ENCODE results near the gene GARS1.

The GARS1 gene

DNA sequence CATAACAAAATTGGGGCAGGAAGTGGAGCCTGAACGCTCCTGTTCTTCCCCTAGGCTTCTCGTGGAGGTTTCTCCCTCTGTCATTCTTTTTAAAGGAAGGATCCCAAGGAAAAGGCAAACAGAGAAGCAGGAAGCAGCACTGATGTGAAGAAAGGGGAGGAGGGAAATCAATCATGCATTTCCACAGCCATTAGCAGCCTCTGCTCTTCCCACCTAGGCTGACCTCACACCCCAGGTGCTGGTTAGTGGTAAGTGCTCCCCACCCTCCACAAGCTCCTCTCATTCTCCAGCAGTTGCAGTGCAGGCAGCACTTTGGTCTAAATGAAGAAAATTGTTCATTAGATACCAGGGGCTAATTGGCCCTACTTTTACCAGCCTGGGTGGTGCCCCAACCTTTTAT, 85.0 kb downstream of the GARS1 start:
- Histone ChIP-seq H3K4me1 (ENCODE audit: control insufficient read depth, low read depth, low read length) (peaks cover 8% of the 10 kb centered on the region), H2AK5ac (ENCODE audit: low read length) (no peak overlapping the region), H2BK15ac (replicated peaks; ENCODE audit: low read depth) (no peak overlapping the region), H3K4ac (ENCODE audit: low read depth, low read length) (no peak overlapping the region), H4K5ac (ENCODE audit: low read length) (no peak overlapping the region), H3K27ac (ENCODE audit: low read depth, low read length) (no peak overlapping the region), H2BK120ac (ENCODE audit: low read depth, low read length) (no peak overlapping the region), H3K4me3 (ENCODE audit: low read length) (no peak overlapping the region), H3K36me3 (ENCODE audit: control insufficient read depth, insufficient read depth, low read length) (no peaks in the 10 kb centered on the region), H3K27me3 (ENCODE audit: insufficient read depth, low read length, poor library complexity) (peaks cover 4% of the 10 kb centered on the region), H3K23ac (ENCODE audit: low read length) (no peak overlapping the region), H3K56ac (ENCODE audit: low read length) (no peak overlapping the region), H3K79me1 (ENCODE audit: low read length) (no peaks in the 10 kb centered on the region), H3K79me2 (ENCODE audit: control insufficient read depth, insufficient read depth, low read length) (no peaks in the 10 kb centered on the region), H4K8ac (ENCODE audit: low read depth, low read length) (no peak overlapping the region), H2BK5ac (ENCODE audit: low read length) (no peak overlapping the region), H3K9ac (ENCODE audit: low read length) (no peak overlapping the region), H3K4me2 (ENCODE audit: low read length) (no peak overlapping the region), H3K18ac (ENCODE audit: low read length) (no peak overlapping the region)
- no CpG with 5 or more reads among the region's 2 CpGs for WGBS (ENCODE audit: extremely low coverage, insufficient coverage, low lambda C conversion rate)
- no peak for DNase-seq

- Histone ChIP-seq H3K18ac (ENCODE audit: low read length) (no peak overlapping the region), H3K4me1 (ENCODE audit: control insufficient read depth, low read depth, low read length) (peaks cover 8% of the 10 kb centered on the region), H3K4me2 (ENCODE audit: low read length) (peak overlapping the region; percentile 93), H2AK5ac (ENCODE audit: low read length) (no peak overlapping the region), H3K4me3 (ENCODE audit: low read length) (peak overlapping the region; percentile 10), H3K56ac (ENCODE audit: low read length) (peak overlapping the region; percentile 72), H3K27me3 (ENCODE audit: insufficient read depth, low read length, poor library complexity) (peaks cover 4% of the 10 kb centered on the region), H2BK5ac (ENCODE audit: low read length) (no peak overlapping the region), H4K8ac (ENCODE audit: low read depth, low read length) (no peak overlapping the region), H2BK15ac (replicated peaks; ENCODE audit: low read depth) (no peak overlapping the region), H3K27ac (ENCODE audit: low read depth, low read length) (no peak overlapping the region), H3K4ac (ENCODE audit: low read depth, low read length) (no peak overlapping the region), H3K9ac (ENCODE audit: low read length) (peak overlapping the region; percentile 54), H3K36me3 (ENCODE audit: control insufficient read depth, insufficient read depth, low read length) (no peaks in the 10 kb centered on the region), H3K23ac (ENCODE audit: low read length) (no peak overlapping the region), H3K79me1 (ENCODE audit: low read length) (no peaks in the 10 kb centered on the region), H2BK120ac (ENCODE audit: low read depth, low read length) (no peak overlapping the region), H4K5ac (ENCODE audit: low read length) (no peak overlapping the region), H3K79me2 (ENCODE audit: control insufficient read depth, insufficient read depth, low read length) (no peaks in the 10 kb centered on the region)
- WGBS (ENCODE audit: extremely low coverage, insufficient coverage, low lambda C conversion rate): no CpG with 5 or more reads among the region's 16 CpGs
- DNase-seq: peak; percentile 81
Observed at GRCh38 chr7:30681331-30681797, 86.7 kb downstream of the GARS1 start.

DNA sequence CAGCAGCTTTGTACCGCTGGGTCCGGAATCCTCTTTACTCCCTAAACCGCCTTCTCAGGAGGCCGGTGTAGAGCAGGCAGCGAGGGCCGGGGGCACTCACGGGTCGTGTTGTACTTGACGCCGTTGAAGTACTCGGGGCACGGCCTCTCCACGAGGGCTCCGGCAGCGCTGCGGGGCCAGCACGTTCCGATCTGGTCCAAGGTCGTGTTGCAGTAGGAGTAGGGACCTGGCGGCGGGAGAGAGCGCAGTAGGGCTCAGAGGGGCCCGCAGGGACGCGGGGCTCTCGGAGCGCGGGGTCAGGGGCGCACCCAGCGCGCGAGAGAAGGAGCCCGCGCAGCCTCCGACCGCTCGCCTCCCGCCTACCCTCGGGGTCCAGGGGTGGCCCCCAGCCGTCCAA, 87.1 kb downstream of the GARS1 start:
- no peak for DNase-seq
- H3K4me3 ChIP-seq (ENCODE audit: low read length): peak overlapping the region; percentile 10
- no peak overlapping the region for H2BK15ac ChIP-seq (replicated peaks; ENCODE audit: low read depth)
- H2AK5ac ChIP-seq (ENCODE audit: low read length): no peak overlapping the region
- H3K4me2 ChIP-seq (ENCODE audit: low read length): peak overlapping the region; percentile 93
- H3K9ac ChIP-seq (ENCODE audit: low read length): peak overlapping the region; percentile 54
- no peak overlapping the region for H3K27ac ChIP-seq (ENCODE audit: low read depth, low read length)
- peak overlapping the region; percentile 72 for H3K56ac ChIP-seq (ENCODE audit: low read length)
- WGBS (ENCODE audit: extremely low coverage, insufficient coverage, low lambda C conversion rate): no CpG with 5 or more reads among the region's 40 CpGs
- peaks cover 8% of the 10 kb centered on the region for H3K4me1 ChIP-seq (ENCODE audit: control insufficient read depth, low read depth, low read length)
- no peak overlapping the region for H2BK120ac ChIP-seq (ENCODE audit: low read depth, low read length)
- H3K79me2 ChIP-seq (ENCODE audit: control insufficient read depth, insufficient read depth, low read length): no peaks in the 10 kb centered on the region
- H3K27me3 ChIP-seq (ENCODE audit: insufficient read depth, low read length, poor library complexity): peaks cover 4% of the 10 kb centered on the region
- no peaks in the 10 kb centered on the region for H3K36me3 ChIP-seq (ENCODE audit: control insufficient read depth, insufficient read depth, low read length)
- no peak overlapping the region for H3K18ac ChIP-seq (ENCODE audit: low read length)
- H4K8ac ChIP-seq (ENCODE audit: low read depth, low read length): no peak overlapping the region
- H3K4ac ChIP-seq (ENCODE audit: low read depth, low read length): no peak overlapping the region
- no peak overlapping the region for H3K23ac ChIP-seq (ENCODE audit: low read length)
- no peak overlapping the region for H2BK5ac ChIP-seq (ENCODE audit: low read length)
- no peaks in the 10 kb centered on the region for H3K79me1 ChIP-seq (ENCODE audit: low read length)
- no peak overlapping the region for H4K5ac ChIP-seq (ENCODE audit: low read length)

DNA sequence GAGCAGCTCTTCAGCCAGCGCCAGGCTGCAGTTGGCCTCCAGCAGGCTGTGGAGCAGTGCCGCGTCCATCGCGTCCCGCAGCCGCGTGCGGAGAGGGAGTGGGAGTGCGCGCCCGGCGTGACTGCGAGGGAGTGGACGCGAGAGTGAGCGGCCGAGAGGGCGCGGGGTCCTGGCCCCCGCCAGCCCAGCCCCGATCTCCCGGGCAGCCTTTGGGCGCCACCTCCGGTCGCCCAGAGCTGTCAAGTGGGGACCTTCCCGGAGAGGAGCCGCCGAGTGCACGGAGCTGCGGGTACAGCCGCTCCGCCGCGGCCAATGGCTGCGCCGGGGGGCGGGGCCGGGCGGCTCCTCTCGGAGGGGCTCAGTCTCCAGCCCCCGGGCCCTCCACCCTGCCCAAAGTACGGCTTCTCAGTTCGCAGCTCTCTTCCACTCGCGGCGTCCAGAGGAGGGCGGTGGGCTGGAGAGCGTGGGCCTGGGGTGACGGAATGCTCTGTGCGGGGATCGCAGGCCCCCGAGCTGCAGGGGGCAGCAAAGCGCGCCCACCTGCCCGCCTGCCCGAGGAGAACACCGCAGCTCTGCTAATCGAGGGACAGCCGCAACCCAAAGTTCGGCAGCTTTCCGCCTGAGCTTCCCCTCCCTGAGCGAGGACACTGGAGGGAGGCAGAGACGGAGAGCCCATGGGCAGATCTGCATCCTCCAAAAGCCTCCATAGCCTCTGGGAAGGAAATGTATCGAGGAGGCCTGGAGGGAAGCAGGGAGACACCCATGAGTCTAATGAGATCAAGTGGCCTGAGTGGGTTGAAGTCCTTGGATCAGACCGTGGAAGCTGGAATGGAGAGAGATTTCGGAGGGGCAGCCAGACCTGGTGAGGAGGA, 87.8 kb downstream of the GARS1 start, which contains the start of gene CRHR2:
TSS of gene CRHR2 (minus strand) at position 245 of the 872 bp plus-strand sequence. CDS start at position 69, 176 bp downstream.
- Histone ChIP-seq H3K27ac (ENCODE audit: low read depth, low read length) (no peak within 1 kb of the TSS), H3K36me3 (ENCODE audit: control insufficient read depth, insufficient read depth, low read length) (no peaks in the 10 kb centered on the region), H2BK120ac (ENCODE audit: low read depth, low read length) (no peak within 1 kb of the TSS), H3K79me2 (ENCODE audit: control insufficient read depth, insufficient read depth, low read length) (no peaks in the 10 kb centered on the region), H3K27me3 (ENCODE audit: insufficient read depth, low read length, poor library complexity) (peaks cover 4% of the 10 kb centered on the region), H3K4me3 (ENCODE audit: low read length) (peak within 1 kb of the TSS; percentile 10), H3K79me1 (ENCODE audit: low read length) (no peaks in the 10 kb centered on the region), H2BK5ac (ENCODE audit: low read length) (no peak within 1 kb of the TSS), H3K4me1 (ENCODE audit: control insufficient read depth, low read depth, low read length) (peaks cover 8% of the 10 kb centered on the region), H3K18ac (ENCODE audit: low read length) (no peak within 1 kb of the TSS), H3K23ac (ENCODE audit: low read length) (no peak within 1 kb of the TSS), H3K4ac (ENCODE audit: low read depth, low read length) (no peak within 1 kb of the TSS), H3K9ac (ENCODE audit: low read length) (peak within 1 kb of the TSS; percentile 54), H4K8ac (ENCODE audit: low read depth, low read length) (no peak within 1 kb of the TSS), H4K5ac (ENCODE audit: low read length) (no peak within 1 kb of the TSS), H2BK15ac (replicated peaks; ENCODE audit: low read depth) (no peak within 1 kb of the TSS), H2AK5ac (ENCODE audit: low read length) (no peak within 1 kb of the TSS), H3K4me2 (ENCODE audit: low read length) (peak within 1 kb of the TSS; percentile 93), H3K56ac (ENCODE audit: low read length) (peak within 1 kb of the TSS; percentile 72)
- WGBS (ENCODE audit: extremely low coverage, insufficient coverage, low lambda C conversion rate): no CpG with 5 or more reads among the region's 67 CpGs
- no peak for DNase-seq

- WGBS (ENCODE audit: extremely low coverage, insufficient coverage, low lambda C conversion rate): no CpG with 5 or more reads among the region's 5 CpGs
- Histone ChIP-seq H3K18ac (ENCODE audit: low read length) (no peak overlapping the region), H3K4ac (ENCODE audit: low read depth, low read length) (no peak overlapping the region), H3K36me3 (ENCODE audit: control insufficient read depth, insufficient read depth, low read length) (no peaks in the 10 kb centered on the region), H3K79me1 (ENCODE audit: low read length) (no peaks in the 10 kb centered on the region), H3K4me3 (ENCODE audit: low read length) (no peak overlapping the region), H3K9ac (ENCODE audit: low read length) (no peak overlapping the region), H3K56ac (ENCODE audit: low read length) (no peak overlapping the region), H3K79me2 (ENCODE audit: control insufficient read depth, insufficient read depth, low read length) (no peaks in the 10 kb centered on the region), H4K8ac (ENCODE audit: low read depth, low read length) (no peak overlapping the region), H2AK5ac (ENCODE audit: low read length) (no peak overlapping the region), H3K27me3 (ENCODE audit: insufficient read depth, low read length, poor library complexity) (peaks cover 4% of the 10 kb centered on the region), H3K4me1 (ENCODE audit: control insufficient read depth, low read depth, low read length) (peaks cover 8% of the 10 kb centered on the region), H2BK15ac (replicated peaks; ENCODE audit: low read depth) (no peak overlapping the region), H3K23ac (ENCODE audit: low read length) (no peak overlapping the region), H2BK120ac (ENCODE audit: low read depth, low read length) (no peak overlapping the region), H3K27ac (ENCODE audit: low read depth, low read length) (no peak overlapping the region), H3K4me2 (ENCODE audit: low read length) (no peak overlapping the region), H2BK5ac (ENCODE audit: low read length) (no peak overlapping the region), H4K5ac (ENCODE audit: low read length) (no peak overlapping the region)
- DNase-seq: no peak
Observed at GRCh38 chr7:30683306-30683705, 88.6 kb downstream of the GARS1 start.

Data from mesendoderm (in vitro differentiated cells).